HG02759 (cell line): ENCODE measurements around the gene FALEC.
"Not testable (repeated sequence)": the region's sequence is repeated elsewhere in the genome, so short reads cannot be mapped to it uniquely, and the experiment has no call there.

Source experiments
- ATAC-seq: cut with Tn5 transposase; IDR thresholded peaks from one replicate; pipeline ENCODE4 v1.9.1; 2021; ENCODE audit warnings: mild to moderate bottlenecking, moderate library complexity; ENCODE audit not compliant: unreplicated experiment

The FALEC gene

DNA sequence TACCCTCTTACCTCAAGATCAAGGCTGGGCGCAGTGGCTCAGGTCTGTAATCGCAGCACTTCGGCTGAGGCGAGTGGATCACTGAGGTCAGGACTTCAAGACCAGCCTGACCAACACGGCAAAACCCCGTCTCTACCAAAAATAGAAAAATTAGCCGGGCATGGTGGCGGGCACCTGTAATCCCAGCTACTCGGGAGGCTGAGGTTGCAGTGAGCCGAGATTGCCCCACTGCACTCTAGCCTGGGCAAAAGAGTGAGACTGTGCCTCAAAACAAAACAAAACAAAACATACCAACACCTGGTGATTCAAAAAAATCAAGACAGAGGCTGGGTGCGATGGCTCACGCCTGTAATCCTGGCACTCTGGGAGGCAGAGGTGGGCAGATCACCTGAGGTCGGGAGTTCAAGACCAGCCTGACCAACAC lies 58.1 kb downstream of the FALEC start:
- ATAC-seq: not testable (repeated sequence)

- ATAC-seq: no peak
These were observed 58.9 kb downstream of the FALEC start for GRCh38 chr1:150574260-150575071.

DNA sequence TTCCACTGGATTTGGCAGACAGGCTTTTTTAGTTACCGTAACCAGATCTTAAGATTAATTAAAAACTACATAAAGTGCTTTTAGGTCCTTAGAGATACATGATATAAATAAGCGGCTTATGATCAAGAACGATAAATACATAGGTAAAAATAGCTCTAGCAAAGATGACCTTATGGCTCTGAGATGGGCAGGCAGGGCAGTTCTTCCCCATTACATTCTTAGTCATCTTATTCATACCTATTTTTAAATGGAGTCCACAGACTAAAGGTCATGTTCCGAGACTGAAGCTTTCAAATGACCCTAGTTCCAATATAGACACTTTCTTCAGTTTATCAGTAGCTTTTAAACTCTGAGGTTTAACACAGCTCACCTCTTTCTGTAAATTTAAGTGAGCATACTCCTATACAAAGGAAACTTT lies 59.5 kb downstream of the FALEC start:
- ATAC-seq: no peak

- no peak for ATAC-seq
These were observed 60.2 kb downstream of the FALEC start for GRCh38 chr1:150575518-150576366.

DNA sequence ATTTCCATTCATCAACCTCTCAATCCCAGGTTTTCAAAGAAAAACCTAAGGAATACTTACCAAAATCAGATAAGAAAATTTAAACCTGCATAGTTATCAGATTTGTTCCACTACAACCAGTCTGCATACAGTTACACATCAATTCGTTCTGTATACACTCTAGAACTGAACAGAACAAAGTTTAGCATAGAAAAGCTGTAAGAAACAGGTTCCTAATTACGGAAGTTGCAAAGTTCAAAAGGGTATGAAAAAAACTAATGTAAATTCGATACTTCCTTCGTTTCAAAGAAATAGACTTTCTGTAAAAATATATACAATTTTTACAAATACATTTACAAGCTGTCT lies 60.8 kb downstream of the FALEC start:
- ATAC-seq: no peak

- ATAC-seq: no peak
These were observed 61.4 kb downstream of the FALEC start for GRCh38 chr1:150576794-150577556.

DNA sequence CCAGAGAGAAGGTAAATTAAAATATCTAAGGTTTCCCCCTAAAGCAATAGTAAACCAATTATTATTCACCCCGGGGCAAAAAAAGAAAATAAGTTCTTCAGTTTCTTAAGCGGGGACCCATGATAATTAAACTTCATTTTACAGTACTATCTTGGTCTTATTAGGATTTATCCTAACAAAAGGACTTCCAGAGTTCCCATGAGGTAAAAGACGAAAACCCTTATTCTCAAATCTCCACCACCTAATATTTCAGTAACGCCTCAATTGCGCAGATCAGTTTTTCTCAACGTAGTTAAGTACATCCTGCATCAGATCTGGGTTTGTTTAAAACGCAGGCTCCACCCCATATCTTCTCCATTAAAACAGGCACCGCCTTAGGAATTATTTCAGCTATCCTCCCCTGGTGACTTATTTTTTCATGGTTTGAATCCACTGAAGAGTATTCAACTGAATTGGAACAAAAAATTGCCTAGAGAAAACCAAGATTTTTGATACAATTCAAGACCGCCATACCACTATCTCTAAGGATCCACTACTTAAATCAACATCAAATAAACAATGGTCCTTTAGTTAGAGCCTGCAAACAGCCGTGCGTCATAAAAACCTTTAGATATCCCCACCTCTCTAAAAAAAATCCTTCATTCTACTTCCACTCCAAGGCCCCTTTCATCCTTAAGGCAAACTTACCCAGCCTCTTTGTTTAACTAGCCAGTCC lies 62.2 kb downstream of the FALEC start:
- no peak for ATAC-seq

DNA sequence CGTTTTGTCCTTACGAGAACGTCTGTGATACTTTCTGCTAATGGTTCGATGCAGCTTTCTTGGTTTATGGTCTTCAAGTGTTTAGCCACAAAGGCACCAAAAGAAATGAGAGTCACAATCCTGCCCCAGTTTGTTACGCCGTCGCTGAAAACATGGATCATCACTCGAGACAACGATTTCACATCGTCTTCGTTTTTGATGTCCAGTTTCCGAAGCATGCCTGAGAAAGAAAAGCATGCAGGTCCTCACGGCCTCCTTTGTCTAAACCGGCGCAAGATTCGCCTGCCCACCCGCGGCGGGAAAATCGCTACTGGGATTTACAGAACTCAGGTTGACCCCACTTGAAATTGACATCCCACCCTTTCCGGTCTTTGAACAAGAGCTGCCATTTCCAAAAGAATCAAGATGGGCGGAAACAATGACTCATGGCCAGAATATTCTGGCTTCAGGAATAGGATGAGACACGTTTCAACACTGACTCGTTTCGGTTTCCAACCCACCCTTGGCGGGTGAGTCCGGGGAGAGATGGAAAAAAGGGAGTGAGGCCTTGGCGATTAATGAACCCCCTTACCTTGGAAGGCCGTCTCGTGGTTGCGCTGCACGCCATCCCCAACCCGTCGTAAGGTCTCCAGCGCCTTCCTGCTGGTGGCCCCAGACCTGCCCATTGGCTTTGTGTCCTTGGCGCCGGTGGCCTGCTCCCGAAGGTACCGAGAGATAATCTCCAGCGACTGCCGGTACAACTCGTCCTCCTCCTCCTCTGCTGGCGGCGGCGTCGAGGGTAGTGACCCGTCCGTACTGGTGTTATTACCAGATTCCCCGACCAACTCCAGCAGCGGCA lies 62.9 kb downstream of the FALEC start:
- ATAC-seq: peak; percentile 2

DNA sequence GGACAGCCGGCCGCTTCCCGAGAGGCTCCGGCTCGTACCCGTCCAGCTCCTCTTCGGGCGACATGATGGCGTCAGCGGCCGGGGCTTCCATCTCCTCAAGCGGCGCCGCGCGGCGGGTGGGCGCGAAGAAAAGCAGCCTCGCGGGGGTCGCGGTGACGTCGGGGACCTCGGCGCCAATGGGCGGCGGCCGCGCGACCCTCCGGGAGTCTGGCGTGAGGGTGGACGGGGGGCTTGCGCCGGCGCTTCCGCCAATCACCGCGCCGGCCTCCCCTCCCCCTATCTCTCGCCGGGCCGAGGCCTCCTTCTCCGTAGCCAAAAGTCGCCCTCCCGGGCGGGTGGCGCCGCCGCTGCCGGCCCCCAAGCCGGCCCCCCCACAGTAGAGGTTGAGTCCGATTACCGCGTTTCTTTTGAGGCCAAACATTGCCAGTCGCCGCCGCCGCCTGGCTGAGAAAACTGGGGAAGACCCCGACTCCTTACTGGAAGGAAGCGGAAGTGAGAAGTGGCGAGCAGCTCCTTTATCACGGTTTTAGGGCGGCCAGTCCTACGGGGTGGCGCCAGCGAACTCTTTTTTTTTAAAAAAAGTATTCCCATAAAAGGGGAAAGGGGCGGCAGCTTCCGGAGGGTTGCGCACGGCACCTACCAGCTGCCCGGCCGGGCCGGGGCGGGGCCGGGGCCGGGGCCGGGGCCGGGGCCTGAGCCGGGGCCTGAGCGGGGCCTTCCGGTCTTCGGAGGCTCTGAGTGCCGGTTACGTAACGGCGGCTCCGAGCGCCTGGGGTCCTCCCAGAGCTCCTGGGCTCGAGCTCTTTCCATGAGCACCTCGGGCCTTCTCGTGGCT lies 63.8 kb downstream of the FALEC start, which contains the start of gene MCL1:
Gene MCL1, minus strand, starts transcription at position 501 of the 835 bp plus-strand sequence. Its CDS starts 80 bp downstream, at position 421.
- peak; percentile 88 for ATAC-seq

DNA sequence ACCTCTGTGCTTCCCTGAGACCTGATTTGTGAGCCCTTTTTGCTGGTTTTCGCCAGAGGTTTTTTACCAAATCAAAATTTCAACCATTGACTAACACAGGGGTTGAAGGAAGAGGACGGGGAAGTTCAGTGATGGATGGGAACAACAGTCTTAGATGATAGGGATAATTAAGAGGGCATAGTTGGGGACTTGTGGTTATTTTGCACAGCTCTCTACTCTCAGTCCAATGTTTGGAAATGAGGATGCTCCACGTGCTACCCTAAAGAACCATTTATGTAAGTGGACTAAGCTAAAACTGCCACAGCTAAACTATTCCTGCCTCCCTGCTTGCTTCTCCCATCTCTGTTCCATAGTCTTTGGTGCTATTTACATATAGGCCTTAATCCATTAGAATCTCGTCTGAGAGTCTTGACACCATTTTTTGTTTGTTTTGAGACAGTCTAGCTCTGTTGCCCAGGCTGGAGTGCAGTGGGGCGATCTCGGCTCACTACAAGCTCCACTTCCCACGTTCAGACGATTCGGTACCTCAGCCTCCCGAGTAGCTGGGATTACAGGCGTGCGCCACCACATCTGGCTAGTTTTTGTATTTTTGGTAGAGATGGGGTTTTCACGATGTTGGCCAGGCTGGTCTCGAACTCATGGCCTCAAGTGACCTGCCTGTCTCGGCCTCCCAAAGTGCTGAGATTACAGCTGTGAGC lies 64.5 kb downstream of the FALEC start:
- no peak for ATAC-seq

DNA sequence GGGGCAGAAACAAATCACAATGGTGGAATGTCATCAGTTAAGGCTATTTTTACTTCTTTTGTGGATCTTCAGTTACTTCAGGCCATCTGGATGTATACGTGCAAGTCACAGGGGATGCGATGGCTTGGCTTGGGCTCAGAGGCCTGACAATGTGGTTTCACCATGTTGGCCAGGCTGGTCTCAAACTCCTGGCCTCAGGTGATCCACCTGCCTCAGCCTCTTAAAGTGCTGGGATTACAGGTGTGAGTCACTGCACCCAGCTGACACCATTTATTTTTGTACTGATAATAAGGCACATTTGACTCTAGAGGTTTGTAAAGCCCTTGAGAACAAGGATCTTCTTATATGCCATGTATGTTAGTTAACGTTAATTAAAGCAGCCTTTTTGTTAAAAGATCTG lies 65.4 kb downstream of the FALEC start:
- ATAC-seq: not testable (repeated sequence)

DNA sequence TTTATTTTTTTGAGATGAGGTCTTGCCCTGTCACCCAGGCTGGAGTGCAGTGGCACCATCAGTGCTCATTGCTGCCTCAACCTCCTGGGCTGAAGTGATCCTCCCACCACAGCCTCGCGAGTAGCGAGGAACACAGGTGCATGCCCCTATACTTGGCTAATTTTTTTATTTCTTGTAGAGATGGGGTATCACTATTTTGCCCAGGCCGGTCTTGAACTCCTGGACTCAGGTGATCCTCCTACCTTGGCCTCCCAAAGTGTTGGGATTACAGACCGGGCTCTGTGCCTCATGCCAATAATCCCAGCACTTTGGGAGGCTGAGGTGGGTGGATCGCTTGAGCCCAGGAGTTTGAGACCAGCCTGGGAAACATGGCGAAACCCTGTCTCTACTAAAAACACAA lies 65.9 kb downstream of the FALEC start:
- not testable (repeated sequence) for ATAC-seq

DNA sequence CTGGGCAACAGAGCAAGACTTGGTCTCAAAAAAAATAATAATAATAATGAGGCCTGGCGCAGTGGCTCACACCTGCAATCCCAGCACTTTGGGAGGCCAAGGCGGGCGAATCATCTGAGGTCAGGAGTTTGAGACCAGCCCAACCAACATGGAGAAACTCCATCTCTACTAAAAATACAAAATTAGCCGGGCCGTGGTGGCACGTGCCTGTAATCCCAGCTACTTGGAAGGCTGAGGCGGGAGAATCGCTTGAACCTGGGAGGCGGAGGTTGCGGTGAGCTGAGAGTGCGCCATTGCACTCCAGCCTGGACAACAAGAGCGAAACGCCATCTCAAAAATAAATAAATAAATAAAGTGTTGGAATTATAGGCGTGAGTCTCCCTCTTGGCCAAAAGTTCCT lies 66.4 kb downstream of the FALEC start:
- not testable (repeated sequence) for ATAC-seq

DNA sequence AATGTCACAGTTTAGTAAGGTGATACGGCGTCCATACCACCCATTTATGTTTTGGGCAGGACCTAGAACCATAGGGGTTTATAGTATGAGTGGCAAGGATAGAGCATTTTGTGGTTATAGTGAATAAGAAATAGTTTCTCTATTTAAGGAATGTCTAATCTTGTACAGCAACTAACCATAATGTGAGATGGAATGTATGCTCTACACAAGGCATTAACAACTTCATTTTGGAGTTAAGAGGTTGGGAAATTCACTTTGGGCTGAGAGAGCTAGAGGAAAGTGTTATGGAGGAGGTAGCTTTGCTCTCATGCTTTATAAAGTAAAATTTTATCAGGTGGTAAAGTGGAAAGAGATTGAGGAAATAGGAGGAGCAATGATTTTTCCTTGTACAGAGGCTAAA lies 66.8 kb downstream of the FALEC start:
- ATAC-seq: no peak
